HG03159 (cell line): ENCODE data around the gene DOP1B.
"Not testable (repeated sequence)": the region's sequence is repeated elsewhere in the genome, so short reads cannot be mapped to it uniquely, and the experiment has no call there.

Experiments used
- ATAC-seq: cut with Tn5 transposase; IDR thresholded peaks from one replicate; pipeline ENCODE4 v1.9.1; 2021; ENCODE audit warnings: mild to moderate bottlenecking, moderate library complexity; ENCODE audit not compliant: unreplicated experiment

DOP1B gene

DNA sequence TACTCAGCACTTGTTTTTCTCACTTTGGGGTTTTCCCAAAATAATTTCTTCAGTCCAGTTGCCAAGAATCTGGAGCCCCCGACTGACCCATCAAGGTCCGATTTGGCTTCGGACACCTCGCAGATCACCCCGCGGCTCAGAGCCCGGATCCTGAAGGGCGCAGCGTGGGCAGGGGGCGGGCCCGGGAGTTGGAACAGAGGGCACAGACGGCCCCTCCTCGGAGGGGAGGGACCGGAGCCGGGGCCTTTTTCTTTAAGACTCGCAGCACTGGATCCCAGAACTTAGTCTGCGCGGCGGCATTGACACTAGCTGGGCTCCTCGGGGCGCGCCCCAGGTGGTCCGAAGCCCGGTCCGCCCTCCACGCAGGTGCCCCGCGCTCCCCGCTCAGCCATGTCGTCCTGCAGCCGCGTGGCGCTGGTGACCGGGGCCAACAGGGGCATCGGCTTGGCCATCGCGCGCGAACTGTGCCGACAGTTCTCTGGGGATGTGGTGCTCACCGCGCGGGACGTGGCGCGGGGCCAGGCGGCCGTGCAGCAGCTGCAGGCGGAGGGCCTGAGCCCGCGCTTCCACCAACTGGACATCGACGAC, 21.7 kb upstream of the DOP1B start, which contains the start of gene CBR3:
TSS of gene CBR3 (plus strand) at position 277 of the 588 bp plus-strand sequence. CDS start at position 391, 114 bp downstream.
- ATAC-seq, result no peak

DNA sequence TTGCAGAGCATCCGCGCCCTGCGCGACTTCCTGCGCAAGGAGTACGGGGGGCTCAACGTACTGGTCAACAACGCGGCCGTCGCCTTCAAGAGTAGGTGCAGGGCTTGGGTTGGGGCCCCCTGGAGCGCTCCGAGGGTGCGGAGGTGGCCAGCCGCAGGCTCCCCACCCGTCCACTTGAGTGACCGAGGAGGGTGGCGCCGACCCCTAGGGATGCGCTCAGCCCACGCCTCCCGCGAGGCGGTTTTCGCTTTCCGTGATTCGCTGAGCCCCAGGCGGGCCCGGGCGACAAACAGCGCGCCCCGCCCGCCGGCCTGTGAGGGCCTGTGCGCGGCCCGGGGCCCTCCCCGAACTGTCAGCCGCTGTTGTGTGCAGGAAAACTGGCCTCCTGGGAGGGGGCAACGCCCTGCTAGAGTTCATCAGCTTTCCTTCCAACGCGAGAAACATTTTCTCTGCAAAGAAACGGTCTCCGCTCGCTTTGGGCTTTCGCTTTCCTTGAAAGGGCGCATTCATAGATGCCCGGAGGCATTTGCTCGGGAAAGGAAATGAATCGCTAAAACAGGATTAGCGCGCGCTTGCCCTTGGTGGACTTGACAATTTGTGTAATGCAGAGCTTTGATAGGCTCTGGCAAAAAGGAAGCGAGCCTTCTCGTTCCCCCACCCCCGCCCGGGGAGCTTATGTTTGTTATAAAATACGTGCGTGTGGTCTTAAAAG, 21.1 kb upstream of the DOP1B start:
- no peak for ATAC-seq

DNA sequence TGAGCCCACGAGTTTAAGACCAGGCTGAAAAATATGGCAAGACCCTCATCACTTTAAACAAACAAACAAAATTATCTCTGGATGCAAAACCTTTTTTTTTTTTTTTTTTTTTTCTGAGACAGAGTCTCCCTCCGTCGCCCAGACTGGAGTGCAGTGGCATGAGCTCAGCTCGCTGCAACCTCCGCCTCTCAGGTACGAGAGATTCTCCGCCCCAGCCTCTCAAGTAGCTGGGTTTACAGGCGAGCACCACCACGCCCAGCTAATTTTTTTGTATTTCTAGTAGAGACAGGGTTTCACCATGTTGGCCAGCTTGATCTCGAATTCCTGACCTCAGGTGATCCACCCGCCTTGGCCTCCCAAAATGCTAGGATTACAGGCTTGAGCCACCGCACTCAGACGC, 16.8 kb upstream of the DOP1B start:
- not testable (repeated sequence) for ATAC-seq

DNA sequence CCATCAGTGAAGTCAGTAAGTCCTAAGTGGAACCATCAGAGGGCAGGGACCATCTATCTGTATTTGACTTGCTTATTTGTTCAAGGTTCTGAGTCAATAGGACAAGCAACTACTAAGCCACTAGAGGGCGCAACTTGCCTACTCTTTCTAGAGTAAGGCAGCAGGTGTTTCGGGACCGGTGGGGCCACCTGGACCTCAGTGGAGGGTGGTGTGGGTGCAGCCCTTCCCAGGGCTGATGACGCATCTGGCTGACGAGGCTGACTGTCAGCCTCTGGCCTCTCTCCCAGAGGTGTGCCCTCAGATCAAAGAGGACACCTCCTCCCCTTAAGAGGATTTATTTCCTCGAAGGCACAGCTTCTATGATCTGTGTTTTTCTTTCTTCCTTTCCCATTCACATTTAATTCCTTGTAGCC, 15.1 kb upstream of the DOP1B start:
- ATAC-seq, result peak; percentile 84

DNA sequence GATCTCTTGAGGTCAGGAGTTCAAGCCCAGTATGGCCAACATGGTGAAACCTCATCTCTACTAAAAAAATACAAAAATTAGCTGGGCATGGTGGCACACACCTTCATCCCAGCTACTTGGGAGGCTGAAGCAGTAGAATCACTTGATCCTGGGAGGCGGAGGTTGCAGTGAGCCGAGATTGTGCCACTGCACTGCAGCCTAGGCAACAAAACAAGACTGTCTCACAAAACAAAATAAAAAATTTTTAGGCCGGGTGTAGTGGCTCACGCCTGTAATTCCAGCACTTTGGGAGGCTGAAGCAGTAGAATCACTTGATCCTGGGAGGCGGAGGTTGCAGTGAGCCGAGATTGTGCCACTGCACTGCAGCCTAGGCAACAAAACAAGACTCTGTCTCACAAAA, 12.4 kb upstream of the DOP1B start:
- ATAC-seq, result not testable (repeated sequence)

DNA sequence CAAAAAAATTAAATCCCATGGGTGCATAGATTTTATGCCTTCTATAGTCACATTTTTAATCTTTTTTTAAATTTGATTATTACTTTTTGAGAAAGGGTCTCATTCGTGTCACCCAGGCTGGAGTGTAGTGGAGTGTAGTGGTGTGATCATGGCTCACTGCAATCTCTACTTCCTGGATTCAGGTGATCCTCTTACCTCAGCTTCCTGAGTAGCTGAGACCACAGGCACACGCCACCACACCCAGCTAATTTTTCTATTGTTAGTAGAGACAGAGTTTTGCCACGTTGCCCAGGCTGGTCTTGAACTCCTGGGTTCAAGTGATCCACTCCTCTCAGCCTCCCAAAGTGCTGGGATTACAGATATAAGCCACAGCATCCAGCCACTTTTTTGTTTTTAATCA, 11.4 kb upstream of the DOP1B start:
- ATAC-seq, result no peak

DNA sequence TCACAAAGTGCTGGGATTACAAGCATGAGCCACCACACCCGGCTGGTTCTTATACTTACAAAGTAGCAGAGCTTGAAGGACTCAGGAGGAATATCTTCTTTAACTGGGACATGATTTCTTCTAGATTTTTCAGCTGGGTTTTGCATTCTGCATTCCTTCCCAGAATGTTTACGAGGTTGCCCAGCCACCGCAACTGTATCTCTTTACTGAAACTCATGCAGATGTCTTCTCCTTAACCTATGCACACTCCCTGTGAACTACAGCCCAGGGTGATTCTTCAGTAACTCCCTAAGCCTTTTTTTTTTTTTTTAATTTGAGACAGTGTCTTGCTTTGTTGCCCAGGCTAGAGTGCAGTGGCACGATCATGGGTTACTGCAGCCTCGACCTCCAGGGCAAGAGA, 8.7 kb upstream of the DOP1B start:
- ATAC-seq, result no peak

DNA sequence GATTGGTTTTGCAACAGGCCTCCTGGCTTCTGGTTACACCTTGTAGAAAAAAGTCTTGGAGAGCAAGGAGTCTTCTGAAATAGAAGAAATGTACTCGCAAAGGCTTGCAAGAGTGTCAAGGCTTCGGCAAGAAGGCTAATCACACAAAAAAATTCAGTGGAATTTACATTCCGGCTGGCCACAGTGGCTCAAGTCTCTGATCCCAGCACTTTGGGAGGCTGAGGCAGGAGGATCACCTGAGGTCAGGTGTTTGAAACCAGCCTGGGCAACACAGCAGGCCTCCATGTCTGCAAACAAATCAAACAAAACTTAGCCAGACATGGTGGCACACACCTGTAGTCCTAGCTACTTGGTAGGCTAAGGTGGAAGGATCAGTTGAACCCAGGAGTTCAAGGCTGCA, 7.7 kb upstream of the DOP1B start:
- ATAC-seq, result no peak

DNA sequence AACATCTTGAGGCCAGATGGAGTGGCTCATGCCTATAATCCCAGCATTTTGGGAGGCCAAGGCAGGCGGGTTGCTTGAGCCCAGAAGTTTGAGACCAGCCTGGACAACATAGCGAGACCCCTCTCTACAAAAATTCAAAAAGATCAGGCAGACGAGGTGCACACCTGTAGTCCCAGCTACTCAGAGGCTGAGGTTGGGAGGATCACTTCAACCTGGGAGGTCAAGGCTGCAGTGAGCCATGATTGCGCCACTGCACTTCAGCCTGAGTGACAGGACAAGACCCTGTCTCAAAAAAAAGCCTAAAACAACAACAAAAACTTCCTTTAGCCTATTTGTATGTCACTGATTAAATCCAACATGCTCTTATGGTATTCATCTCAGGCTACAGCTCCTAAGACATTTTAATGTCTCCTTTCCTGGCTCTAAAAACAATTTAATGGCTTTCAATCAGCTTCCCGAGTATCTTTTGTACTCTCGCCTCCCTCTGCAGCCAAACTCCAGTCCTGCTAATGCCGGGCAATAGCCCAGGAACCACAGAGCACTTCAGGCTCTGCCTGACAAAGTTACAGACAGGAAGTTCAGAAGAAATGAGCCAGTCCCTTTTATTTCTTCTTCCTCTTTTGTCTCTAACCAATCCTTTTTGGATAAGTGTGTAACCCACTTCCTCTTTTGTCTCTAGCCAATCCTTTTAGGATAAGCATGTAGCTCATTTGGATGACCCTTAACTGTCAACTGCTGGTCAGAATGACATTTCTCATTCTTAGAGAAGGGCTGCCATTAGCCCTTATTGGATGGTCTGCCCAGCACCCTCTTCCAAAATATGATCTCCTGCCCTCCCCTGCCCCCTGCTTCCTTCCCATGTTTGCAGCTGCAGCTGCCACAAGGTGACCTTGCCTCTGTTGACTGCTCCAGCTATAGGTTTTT, 6.6 kb upstream of the DOP1B start:
- ATAC-seq, result no peak

DNA sequence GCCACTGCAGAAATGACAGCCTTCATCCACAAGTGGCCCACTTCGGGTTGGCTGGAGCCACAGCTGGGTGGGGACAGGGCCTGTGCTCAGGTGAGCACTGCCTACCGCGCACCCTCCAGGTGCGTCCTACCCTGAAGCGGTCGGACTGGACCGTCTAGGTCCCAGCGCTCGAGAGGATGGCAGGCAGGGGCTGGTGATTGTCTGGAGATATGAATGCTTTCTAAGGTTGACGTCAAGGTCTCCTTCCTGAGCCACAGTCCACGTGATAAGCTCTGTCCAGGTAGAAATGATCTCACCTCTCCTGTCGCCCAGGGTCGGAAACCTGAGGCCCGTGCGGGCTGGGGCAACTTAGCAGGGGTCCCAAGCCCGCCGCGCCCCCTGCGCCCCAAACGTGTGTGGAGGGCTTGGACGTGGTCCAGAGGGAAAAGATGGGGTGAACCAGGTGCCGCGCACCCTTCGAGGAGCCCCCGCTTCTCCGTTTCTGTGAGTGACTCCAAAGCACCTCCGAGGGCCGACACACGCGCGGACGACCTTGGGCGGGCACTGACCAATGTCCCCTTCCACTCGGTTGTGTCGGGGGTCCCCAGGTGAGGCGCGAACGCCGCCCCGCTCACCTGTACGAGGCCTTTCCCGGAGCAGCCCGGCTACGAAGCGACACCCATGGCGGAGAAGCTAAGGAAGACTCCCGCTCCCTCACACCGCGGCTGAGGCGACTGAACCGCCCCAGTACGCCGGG, 853 bp upstream of the DOP1B start:
- ATAC-seq, result peak; percentile 2

DNA sequence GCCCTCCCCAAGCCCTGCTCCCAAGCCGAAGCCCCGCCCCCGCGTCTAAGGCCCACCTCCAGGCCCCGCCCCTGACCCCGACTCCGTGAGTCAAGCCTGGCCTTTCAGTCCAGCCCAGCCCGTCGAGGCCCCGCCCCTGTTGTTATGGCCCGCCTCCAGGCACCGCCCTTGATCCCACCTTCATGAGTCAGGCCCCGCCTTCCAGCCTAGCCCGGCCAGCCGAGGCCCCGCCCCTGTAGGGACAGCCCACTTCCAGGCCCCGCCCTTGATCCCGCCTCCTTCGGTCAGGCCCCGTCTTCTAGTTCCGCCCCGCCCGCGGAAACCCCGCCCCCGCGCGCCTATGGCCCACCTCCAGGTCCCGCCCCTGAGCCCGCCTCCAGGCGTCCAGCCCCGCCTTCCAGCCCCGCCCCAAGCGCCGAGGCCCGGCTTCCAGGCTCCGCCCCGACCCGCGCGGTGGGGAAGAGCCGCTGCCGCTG, 247 bp upstream of the DOP1B start:
- ATAC-seq, result peak; percentile 80

DNA sequence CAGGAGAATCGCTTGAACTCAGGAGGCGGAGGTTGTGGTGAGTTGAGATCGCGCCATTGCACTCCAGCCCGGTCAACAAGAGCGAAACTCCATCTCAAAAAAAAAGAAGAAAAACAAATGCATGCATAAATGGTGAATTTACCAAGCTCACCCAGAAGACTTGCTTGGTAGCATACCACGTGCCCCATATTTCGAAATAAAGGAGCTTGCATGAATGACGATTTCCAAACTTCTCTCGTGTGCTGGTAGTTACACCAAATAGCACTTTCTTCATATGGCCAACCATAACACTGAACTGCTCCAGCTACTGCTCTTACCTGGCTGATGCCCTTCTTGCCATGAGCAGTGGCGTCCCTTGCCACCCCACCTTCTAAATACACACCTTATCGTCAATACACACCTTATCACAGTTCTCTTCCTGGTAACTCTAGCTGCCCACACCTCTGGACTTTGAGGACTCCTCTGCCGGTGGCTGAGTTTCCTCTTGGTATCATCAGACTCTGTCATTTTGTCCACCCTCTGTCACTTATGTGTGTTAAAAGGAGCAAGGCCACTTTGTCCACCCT, 2.8 kb downstream of the DOP1B start:
- no peak for ATAC-seq

DNA sequence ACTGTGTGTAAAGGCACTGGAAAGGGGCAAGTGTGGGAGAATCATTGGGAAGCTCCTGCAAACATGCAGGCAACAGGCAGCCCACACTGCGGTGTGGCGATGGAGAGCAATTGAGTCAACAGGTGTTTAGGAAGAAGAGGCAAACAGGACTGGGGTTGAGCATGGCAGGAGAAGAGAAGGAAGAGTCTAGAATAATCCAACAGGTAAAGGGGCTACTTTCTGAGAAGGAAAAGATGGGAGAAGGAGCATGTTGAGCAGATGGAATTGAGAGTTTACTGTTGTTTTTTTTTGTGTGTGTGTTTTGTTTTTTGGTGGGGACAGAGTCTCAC, 4.2 kb downstream of the DOP1B start:
- no peak for ATAC-seq

DNA sequence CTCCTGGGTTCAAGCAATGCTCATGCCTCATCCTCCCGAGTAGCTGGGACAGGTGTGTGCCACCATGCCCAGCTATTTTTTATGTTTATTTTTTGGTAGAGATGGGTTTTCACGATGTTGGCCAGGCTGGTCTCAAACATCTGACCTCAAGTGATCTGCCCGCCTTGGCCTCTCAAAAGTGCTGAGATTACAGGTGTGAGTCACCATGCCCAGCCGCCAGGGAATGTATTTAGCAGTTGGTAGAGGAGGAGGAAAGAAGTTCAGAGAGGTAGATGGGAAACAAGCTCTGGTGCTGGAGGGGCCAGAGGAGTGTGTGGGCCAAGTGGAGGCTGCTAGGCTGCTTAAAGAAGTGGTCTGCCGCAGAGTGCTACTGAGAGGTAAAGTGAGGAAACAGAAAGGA, 6.0 kb downstream of the DOP1B start:
- no peak for ATAC-seq

DNA sequence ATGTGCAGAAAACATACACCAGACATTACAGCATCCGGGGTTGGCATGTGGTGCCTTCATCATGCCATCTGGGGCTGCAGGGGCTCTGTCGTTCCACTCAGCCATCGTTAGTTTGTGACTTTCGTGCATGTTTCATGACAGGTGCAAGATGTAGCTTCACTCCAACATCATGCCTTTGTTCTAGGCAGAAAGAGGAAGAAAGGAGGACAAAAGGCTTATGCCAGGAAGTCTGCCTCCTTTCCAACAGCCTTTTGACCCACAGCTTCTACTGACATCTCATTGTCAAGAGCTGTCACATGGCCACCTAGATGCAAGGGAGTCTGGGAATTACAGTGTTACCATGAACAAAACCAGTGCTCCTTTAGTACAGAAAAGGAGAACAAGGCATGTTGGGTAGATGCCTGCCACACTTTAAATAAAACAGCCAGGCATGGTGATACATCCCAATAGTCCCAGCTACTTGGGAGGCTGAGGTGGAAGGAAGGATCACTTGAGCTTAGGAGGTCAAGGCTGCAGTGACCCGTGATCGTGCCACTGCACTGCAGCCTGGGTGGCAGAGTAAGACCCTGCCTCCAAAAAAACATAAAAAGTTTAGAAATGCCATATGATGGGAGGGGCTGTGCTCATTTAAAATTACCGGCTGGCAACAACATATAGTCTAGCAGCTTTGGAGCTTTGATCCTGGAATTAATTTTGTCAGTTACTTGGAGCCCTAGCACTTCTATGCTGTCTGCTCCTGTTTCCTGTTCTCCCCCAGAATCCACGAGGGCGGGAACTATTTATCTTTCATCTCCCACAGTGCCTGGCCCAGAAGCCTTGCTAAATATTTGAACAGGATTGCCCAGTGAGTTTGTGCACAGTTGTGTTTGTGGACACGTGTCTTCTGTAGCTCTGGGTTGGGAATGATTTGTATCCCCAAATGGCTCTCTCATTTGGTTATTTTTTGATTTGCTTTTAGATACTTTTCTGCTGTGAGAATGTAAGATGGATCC, 7.4 kb downstream of the DOP1B start:
- ATAC-seq, result no peak

DNA sequence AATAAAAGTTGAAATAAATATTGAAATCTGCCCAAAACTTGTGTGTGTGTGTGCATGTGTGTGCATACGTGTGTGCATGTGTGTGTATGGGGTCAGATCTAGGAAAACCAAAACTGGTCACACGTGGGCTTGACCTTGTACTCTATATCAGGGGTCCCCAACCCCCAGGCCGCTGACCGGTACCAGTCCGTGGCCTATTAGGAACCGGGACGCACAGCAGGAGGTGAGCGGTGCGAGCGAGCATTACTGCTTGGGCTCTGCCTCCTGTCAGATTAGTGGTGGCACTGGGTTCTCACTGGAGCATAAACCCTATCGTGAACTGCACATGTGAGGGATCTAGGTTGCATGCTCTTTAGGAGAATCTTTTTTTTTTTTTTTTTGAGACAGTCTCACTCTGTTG, 8.7 kb downstream of the DOP1B start:
- ATAC-seq, result no peak

DNA sequence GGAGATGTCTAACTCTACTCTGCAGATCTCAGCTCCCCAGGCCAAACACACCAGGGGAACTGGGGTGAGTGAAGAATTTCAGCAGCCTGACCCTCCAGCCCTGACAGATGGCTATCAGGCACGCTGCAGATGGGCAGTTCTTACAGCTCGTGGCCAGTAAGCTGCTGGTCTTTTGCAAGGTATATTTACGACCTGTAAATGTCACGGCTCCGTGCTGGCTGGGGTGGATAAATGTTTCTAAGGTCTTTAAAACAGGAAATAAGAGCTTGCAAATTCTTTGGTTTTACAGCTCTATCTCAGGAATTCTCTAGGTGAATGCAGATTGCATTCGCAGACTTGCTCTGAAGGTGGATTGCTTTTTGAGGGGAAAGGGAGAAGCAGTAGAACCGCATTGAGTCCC, 10.1 kb downstream of the DOP1B start:
- ATAC-seq, result no peak

DNA sequence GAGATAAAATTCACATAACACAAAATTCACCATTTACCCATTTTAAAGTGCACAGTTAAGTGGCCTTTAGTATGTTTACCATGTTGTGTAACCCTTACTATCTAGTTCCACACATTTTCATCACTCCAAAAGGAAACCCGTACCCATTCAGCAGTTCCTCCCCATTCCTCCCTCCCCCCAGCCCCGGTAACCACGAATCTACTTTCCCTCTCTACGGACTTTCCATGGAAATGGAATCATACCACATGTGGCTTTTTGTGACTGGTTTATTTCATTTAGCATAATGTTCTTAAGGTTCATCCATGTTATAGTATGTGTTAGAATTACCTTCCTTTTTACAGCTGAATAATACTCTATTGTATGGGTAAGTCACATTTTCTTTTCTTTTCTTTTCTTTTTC, 10.9 kb downstream of the DOP1B start:
- ATAC-seq, result no peak

DNA sequence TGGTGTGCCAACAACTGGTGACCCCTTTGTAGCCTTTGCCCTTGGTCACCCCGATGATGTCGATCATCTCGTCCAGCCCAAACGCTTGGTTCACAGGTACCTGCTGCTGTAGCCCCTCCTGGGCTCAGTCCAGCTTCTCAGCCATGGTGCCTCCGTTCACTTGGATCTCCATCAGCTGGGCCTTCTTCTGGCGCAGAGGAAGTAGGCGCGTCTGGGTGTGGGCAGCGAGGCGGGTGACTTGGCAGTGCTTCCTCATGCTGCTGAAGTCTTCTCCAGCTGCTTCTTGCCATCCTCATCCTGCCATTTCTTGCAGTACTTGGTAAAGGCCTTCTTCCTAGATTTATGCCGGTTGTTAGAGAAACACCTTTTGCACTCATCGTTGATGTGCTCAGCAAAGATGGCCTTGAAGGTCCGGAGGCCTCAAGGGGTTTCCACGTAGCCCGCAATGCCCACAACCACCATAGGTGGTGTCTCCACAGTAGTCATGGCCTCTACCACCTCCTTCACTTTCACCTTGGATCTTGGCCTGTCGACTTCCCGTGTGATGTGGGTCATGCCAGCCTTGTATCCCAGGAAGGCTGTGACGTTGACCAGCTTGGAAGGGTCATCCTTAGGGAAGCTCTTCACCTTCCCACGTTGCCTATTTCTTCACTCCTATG, 13.0 kb downstream of the DOP1B start:
- ATAC-seq, result no peak
